Raji (cell line): ENCODE data around the gene ADGRB2.

Source experiments
- POLR2A ChIP-seq: IDR thresholded peaks from 2 replicates; pipeline ENCODE4 v1.6.1; 2011; ENCODE audit warnings: low read depth, low read length, control low read depth; ENCODE audit not compliant: insufficient read depth

ADGRB2 gene

DNA sequence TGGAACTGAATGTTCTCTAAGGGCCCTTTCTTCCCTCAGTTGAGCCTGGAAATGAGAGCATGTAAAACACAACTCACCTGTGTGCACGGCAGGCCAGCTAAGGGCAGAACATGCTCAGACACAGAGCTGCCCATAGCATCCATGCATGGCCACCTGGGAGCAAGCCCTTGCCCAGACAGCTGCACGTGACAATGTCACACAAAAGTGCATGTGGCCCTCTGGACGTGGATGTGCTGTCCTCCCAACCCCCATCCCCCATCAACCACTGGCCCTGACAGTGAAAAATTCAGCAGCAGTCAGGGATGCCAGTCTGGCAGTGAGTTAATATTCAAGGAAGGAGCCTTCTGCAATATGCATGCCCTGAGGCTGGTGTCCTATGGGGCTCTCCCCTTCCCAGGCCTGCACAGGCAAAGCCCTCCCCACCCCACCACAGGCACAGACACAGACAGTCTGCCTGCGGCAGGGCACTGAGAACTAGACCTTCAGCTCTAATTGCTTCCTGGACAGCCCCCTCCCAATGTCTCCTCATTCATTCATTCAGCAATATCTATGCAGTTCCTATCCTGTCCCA lies 45.7 kb downstream of the ADGRB2 start:
- TF ChIP-seq POLR2A = no peak

DNA sequence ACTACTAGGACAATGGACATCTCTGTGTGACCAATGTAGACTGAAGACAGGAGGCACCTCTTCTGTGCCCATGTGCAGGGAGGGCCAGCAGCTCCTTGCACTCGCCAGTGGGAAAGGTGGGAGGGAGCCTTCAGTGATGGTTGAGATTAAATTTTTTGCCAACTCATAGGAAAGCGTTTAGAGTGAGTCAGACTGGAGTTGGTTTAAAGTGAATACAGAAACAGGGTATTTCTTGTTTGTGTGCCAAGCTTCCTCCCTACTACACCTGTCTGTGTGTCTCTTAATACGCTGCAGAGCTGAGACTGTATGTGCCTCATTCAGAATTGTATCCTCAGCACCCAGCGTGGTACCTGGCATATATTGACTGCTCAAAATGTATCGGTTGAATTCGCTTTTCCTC lies 46.8 kb downstream of the ADGRB2 start:
- no peak for TF ChIP-seq POLR2A

DNA sequence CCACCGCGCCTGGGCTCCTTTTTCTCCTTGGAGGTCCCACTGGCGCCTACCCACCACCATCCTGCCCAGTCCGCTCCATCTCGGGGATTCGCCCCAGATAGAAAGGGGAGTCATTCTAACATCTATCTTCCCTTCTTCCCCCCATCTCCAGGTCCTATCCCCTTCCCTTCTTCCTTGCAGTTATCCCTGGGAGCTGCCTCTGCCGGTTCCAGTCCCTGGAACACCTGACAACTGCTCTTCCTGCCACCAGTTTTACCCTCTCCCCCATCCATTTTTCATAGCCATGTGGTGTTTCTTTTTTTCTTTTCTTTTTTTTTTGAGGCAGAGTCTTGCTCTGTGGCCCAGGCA lies 48.3 kb downstream of the ADGRB2 start:
- no peak for TF ChIP-seq POLR2A

DNA sequence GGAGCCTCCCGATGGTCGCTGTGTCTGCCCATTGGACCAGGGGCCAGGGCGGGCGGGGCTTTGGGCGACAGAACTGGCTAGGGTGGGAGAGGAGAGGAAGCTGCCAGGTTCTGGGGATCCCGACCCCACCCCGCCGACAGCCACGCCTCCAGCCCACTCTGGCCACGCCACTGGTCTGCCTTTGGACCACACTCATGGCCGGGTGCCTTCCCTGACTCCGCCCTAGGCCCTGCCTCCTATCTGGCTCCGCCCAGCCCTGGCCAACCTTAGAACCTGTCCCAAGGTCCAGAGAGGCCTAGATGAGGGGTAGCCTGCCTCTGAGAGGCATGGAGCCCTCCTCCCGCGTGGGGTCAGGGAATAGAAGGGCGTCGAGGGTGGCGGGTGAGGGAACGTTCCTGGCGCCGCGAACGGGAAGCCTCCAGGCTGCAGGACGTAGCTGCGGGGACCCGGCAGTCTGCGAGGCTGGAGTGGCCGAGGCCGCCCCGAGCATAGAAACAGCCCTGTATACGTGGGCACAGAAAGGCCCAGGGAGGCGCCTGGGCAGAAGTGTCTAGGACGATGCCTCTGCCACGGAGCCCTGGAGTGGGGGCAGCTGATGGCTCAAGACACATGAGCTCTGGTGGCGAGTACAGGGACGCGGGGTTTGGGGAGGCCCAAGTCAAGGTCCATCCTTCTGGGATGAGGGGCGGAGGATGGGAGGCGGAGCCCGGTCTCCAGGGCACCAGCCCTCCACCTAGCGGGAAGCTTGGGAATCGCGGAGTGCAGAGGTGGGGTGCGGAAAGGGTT lies 48.9 kb downstream of the ADGRB2 start:
- no peak for TF ChIP-seq POLR2A

DNA sequence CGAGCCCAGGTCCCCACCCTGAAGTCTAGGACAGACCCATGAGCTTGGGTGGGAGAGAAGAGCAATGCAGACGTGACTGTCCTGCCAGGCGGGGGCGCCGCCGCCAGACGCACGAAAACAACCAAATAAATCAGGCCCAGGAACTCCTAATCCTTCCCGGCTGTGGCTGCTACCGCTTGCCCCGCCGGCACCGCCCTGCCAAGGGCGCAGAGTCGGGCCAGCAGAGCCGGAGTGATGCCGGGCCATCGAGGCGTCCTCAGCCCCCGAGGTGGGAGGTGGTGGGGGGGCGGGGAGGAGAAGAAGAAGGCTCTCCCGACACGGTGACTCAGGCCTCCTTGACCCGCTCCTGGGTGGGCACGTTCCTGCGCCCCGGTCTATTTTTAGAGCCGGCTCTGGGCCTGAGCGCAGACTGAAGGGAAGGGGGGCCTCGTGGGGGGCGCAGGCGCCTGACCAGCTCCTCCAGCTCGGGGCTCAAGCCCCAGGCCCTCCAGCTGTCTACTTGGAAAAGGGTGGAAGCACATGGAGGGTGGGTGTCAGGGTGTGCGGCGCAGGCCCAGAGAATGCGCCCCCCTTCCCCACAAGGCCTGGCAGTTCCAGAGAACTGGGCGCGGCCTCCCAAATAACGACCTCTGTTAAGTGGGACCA lies 49.6 kb downstream of the ADGRB2 start:
- no peak for TF ChIP-seq POLR2A

DNA sequence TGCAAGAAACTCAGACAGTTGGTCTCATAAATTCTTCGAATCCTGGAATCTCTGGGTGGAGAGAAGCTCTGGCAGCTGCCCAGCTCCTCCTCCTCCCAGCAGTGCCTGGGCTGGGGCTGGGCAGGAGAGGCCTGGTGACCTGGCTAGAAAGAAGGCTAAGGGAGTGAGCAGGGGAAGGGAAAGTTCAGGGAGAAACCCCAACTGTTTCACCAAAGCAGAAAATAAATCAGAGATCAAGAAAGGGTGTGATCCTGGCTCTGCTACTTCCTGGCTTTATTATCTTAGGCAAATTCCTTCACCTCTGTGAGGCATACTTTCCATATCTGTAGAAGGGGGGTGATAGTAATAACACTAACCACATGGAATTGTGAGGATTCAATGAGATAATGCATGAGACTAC lies 51.5 kb downstream of the ADGRB2 start:
- TF ChIP-seq POLR2A = no peak

DNA sequence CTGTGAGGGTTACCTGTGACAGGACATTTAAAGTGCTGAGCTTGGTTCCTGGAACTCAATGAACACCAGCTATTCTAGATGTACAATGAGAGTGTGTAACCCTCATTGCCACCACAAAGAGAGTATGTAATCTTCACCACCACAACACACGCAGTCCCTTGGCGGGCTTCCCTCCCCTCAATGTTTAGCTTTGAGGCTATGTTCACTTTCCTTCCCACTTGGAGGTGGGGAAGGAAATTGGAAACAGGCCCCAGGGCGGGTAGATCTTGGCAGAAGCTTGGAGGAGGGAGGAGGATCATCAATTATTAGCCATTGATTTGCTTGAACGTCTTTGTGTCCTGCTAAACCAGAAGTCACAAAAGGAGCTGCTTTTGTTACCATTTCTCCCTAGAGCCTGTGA lies 52.1 kb downstream of the ADGRB2 start:
- TF ChIP-seq POLR2A = no peak

DNA sequence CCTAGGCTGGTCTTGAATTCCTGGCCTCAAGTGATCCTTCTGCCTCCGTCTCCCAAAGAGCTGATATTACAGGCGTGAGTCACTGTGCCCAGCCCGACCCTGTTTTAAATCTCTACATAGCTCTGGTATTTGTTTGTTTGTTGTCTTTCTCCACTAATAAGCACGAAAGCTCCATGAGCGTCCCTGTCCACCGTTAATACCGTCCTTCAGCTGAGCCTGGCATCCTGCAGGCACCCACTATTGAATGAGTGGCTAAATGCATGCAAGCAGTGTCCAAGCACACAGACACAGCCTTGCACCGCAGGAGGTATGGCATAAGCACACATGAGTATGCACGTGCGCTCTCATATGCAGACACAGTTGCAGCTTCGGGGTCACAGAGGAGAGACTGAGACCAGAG lies 55.8 kb downstream of the ADGRB2 start:
- TF ChIP-seq POLR2A = no peak

DNA sequence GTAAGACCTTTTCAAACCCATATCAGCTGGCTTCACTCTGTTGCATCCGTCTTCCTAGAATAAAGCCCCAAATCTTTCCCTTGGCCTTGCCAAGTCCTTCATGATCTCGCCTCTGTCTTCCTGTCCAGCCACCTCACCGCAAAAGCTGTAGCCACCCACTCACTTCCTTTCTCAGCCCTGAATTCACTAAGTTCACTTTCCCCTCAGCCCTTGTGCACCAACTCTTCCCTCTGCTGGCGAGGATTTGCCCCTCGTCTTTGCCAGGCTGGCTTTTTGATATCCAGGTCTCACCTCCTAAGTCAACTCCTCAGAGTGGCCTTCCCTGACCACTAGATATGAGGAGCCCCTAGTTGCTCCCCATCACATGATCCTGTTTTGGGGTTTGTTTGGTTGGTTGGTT lies 56.4 kb downstream of the ADGRB2 start:
- TF ChIP-seq POLR2A = no peak

DNA sequence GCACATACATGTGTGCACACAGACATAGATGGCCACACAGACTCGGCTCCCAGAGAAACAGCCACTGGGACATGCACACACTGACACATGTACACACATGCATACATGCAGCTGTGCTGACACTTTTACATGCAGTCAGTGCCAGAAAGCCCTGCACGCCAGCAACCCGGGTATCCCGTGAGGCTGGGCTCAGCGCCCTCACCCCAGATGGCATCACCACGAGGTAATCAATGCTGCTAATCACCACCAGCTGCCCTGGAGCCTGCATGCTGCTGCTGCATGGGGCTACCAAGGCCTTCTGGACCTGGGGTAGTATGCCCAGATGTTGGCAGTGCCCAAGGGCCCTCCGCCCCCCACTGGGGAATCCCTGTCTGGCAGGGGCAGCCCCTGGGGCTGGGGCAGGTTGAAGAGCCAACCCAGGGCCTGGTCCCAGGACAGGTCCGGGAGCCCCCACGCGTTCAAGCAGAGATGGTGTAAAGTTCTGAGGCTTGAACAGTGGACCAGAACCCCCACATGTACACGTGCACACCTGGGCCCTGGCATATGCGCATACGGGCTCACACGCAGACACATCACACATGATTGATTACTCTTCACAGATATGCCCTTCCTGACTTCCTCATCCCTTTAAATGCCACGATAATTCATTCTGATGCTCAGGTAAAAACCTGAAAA lies 57.6 kb downstream of the ADGRB2 start:
- TF ChIP-seq POLR2A = no peak

DNA sequence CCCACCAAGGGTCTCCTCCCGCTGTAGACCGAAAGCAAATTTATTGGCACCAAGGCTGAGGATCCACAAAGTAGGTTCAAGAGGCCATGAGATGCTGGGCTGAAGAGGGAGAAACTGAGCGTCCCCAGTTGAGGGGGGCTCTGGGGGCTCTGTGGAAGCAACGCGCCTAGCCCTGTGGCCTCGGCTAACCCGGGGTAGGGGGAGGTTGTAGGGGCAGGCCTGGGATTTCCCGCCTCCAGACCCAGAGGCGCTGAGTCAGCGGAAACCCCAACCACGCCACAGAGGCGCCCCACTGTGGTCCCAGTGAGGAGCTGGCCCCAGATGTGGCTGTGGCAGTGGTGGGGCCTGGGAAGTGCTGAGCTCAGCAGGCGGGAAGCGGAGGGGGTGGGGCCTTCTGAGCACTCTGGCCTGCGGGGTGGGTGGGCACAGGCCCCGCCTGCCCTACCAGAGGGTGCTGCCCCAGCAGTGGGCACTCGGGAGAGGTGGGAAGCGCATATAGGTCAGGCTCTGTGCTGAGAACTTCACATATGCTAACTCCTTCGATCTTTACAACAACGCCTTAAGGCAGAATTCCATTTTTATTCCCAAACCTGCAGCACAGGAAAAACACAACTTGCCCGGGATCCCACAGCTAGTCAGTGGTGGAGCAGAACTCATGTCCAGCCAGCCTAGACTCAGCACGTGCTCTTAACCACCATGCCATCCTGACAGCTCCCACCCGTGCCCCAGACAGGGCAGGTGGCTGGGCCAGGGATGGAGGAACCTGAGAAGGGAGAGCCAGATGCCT lies 58.9 kb downstream of the ADGRB2 start:
- no peak for TF ChIP-seq POLR2A

DNA sequence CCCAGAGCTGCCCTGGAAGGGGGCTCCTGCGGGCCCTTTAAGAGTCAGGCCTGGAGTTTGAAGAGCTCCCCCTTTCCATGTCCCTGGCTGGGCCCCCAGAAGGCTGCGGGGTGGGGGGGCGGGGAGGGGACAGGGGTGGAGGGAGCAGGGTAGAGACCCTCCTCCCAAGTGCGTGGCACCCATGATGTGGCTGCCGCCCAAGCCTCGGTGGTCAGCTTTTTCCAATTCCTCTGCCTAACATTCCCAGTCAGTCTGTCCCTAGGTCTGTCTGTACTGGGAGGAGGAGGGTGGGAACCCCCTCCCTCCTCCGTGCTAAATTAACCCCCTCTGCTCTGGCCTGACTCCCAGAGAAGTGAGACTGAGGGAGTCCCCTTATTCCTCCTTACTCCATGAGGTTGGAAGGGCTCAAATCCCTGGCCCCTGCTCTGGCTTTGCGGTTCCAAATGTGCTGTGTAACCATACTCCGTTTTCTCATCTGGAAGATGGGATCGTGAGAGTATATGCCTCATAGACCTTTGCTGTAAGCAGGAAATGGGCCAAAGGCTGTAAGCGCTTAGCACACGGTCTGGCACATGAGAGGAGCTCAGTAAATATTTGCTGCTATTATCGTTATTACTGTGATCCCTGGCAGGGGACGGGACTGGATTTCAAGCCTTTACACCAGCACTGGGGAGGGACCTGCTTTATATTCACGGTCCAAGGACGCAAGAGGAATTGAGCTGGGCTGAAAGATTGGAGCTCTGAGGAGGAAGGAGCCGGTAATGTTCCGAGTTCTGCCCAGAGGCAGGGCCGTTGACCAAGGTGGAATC lies 59.7 kb downstream of the ADGRB2 start:
- no peak for TF ChIP-seq POLR2A

DNA sequence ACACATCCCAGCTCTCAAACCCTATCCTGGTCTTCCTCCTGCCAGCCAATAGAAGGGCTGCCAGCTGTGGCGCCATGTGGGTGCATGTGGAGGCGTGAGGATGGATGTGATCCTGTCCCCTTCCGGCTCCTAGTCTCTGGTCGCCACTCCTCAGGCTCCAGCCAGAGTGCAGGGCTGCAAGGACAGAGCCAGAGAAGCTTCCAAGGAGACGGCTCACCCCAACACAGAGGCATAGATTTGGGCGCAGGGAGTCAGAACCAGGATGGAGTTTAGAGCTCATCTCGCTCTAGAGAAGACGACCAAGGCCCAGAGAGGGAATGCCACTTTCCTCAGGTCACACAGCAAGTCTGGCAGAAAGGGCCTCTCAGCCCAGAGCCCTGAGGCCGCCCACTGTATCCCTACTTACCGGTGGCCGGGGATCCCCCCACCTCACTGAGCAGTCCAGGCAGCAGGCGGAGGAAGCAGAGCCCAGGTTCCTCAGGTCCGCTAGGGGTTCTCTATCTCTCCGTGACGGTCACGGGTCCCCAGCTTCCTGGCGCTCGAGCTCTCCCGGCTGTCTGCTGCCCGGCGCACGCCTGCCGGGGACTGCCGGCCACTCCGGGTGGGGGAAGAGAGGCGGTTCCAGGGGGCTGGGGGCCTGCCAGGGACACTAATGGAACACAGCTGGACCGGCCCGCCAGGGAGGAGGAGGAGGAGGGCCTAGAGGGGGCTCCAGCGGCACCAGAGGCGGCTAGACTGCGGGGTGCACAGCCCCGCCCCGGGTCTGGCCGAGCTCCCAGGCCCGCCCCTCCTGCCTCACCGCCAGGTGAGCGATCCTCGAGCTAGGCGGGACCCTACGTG lies 60.5 kb downstream of the ADGRB2 start, which contains the start of gene COL16A1:
COL16A1 (minus strand) TSS at position 587 of the 840 bp plus-strand sequence. CDS start 1,824 bp downstream, outside the sequence.
- no peak for TF ChIP-seq POLR2A
